ENCODE results near the gene LTBP3.
A peak's percentile ranks its signal among the peaks of the same experiment; 100 is the strongest.

LTBP3 gene

GRCh38 chr11:65549096-65549495 lies 9.1 kb downstream of the LTBP3 start:
- no peak for TF ChIP-seq CTCF (IDR thresholded peaks at IDR 0.05; ENCODE audit: extremely low read depth, missing control alignments)
- no peak for DNase-seq (ENCODE audit: low spot score)

- no peak for TF ChIP-seq CTCF (IDR thresholded peaks at IDR 0.05; ENCODE audit: extremely low read depth, missing control alignments)
- DNase-seq (ENCODE audit: low spot score) = no peak
Observed at GRCh38 chr11:65548395-65548794, 9.8 kb downstream of the LTBP3 start.

DNA sequence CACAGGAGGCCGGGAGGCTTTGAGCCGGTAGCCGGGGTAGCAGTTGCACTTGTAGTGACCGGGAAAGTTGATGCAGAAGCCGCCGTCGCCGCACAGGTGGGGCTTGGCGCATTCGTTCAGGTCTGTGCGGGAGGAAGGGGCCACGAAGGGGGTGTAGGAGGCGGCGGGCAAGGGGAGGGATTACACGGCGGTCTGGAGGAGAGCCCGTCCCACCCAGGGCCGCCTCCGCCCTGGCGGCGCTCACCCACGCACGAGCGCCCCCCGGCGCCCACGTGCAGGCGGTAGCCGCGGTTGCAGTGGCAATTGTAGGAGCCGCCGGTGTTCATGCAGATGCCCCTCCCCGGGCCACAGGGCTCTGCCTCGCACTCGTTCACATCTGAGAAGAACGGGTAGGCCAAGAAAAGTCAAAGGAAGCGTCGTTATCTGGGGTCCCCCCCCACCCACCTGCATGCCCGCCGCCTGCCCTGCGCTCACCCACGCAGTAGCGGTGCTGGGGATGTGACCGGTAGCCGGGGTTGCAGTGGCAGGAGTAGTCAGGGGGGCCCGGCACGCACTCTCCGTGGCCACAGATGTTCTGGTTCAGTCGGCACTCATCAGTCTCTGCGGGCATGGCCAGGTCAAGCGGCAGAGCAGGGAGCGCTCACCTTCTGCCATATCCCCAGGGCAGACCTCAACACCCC lies 10.6 kb downstream of the LTBP3 start:
- no peak for DNase-seq (ENCODE audit: low spot score)
- no peak for TF ChIP-seq CTCF (IDR thresholded peaks at IDR 0.05; ENCODE audit: extremely low read depth, missing control alignments)

DNA sequence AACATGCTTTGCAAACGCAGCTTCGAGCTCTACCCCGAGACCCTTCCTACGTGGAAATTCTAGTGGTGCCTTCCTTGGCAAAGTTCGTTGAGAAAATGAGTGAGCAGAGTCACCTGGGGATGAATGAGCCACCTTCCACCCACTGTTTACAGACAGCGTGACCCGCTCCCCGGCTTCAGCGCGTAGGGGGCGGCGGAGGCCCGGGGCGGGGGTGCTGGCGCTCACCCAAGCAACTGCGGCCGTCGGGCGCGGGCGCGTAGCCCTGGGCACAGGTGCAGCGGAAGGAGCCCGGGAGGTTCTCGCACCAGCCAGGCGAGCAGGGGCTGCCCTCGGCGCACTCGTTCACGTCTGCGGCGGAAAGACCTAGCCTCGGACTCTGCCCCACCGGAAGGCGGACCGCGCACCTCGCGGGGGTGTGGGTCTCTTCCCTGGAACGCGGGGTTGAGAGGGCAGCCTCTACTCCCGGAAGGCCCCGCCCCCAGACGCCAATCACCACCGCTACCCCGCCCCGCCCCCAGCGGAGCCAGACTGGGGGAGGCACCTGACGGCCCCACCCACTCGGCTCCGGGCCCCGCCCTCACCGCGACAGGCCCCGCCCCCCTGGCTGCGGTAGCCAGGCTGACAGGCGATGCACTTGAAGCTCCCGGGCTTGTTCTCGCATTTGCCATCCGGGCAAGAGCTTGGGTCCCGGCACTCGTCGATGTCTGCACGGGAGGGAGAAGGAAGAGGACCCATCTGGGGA lies 11.8 kb downstream of the LTBP3 start:
- no peak for TF ChIP-seq CTCF (IDR thresholded peaks at IDR 0.05; ENCODE audit: extremely low read depth, missing control alignments)
- peak; percentile 99 for DNase-seq (ENCODE audit: low spot score)

DNA sequence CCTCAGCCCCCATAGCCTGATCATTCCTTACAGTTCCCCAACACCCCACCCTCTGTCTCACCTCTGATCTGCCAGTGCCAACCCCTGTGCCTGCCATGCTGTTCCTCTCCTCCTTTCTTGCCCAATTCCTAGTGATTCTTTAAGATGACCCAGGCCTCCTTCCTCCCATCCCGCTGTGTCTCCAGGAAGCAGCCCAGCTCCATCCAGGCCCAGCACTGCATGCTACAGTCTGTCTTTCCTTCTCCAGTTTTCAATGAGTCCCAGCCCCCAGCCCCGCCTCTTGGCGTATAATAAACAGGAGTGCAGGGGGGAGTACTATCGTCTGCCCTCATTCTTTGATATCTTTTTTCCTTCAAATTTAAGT lies 12.3 kb downstream of the LTBP3 start:
- no peak for TF ChIP-seq CTCF (IDR thresholded peaks at IDR 0.05; ENCODE audit: extremely low read depth, missing control alignments)
- DNase-seq (ENCODE audit: low spot score) = no peak

DNA sequence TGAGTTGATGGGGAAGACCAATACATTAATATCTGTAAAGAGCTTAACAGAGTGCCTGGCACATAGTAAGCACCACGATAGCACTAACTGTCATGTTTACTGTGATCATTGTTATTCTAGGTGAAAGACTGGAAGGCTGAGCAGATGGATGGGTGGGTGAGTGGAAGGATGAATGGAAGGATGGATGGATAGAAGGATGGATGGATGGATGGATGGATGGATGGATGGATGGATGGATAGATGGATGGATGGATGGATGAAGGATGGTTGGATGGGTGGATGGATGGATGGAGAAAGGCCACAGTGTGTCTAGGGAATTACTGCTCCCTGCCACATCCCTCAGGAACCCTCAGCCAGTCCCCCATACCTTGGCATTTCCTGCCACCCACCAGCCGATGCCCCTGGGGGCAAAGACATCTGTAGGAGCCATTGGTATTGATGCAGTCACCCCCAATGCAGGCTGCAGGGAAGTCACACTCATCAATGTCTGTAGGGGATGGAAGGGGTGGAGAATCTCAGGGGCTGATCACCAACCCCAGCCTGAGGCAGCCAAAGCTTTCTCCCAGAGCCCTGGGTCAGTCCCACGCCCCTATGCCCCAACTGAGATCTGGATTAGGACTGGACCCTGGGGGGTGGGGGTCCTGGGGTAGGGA lies 15.3 kb downstream of the LTBP3 start:
- no peak for DNase-seq (ENCODE audit: low spot score)
- TF ChIP-seq CTCF (IDR thresholded peaks at IDR 0.05; ENCODE audit: extremely low read depth, missing control alignments) = no peak

All from GM20000 (cell line).